Spleen (tissue), 7 donors: ENCODE measurements around the gene TENM3.

Experiments used
- POLR2A ChIP-seq, 3 donors: fragments of 450-650 bp; IDR thresholded peaks; one replicate each; pipeline ENCODE4 v1.5.1; 2017; ENCODE audit warnings: antibody characterized with exemption in 3 of 3, mild to moderate bottlenecking in 1 of 3
- POLR2AphosphoS5 ChIP-seq, 3 donors: sonication (generic); formaldehyde crosslinking; IDR thresholded peaks; one replicate each; pipeline ENCODE4 v1.5.1; 2017; ENCODE audit warnings: antibody characterized with exemption in 3 of 3
- TF ChIP-seq, protein P1 (sequence below), 11 experiments: fragments of 200-600 bp in 7 of 11; fragments of 450-650 bp in 4 of 11; sonication (generic) in 4 of 11; IDR thresholded peaks in 8 of 11; conservative IDR thresholded peaks in 3 of 11; 1 replicate in 7 of 11; 2 replicates in 4 of 11; pipeline versions ENCODE4 v1.4.0 to v1.8.0; 2016 to 2021; ENCODE audit warnings: antibody characterized with exemption in 11 of 11, inconsistent platforms in 4 of 11, mild to moderate bottlenecking in 1 of 11
- donor health status: DM: no; HTN: no; CAD: no; lungs with moderate emphysema.
- donor health status: DM: no; HTN: no; CAD: no.
- donor health status: DM: no; HTN: no; CAD: no.

- TF ChIP-seq POLR2A (IDR thresholded peaks at IDR 0.05): no peak
- TF ChIP-seq, protein P1, sequence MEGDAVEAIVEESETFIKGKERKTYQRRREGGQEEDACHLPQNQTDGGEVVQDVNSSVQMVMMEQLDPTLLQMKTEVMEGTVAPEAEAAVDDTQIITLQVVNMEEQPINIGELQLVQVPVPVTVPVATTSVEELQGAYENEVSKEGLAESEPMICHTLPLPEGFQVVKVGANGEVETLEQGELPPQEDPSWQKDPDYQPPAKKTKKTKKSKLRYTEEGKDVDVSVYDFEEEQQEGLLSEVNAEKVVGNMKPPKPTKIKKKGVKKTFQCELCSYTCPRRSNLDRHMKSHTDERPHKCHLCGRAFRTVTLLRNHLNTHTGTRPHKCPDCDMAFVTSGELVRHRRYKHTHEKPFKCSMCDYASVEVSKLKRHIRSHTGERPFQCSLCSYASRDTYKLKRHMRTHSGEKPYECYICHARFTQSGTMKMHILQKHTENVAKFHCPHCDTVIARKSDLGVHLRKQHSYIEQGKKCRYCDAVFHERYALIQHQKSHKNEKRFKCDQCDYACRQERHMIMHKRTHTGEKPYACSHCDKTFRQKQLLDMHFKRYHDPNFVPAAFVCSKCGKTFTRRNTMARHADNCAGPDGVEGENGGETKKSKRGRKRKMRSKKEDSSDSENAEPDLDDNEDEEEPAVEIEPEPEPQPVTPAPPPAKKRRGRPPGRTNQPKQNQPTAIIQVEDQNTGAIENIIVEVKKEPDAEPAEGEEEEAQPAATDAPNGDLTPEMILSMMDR (IDR thresholded peaks at IDR 0.05 in 8 of 11, conservative IDR thresholded peaks at IDR 0.05 in 3 of 11): no peak
- TF ChIP-seq POLR2AphosphoS5 (IDR thresholded peaks at IDR 0.05): no peak
Observed at GRCh38 chr4:182421753-182422152, 178.6 kb downstream of the TENM3 start.
